Smooth muscle cell of the pulmonary artery (primary cell): ENCODE measurements around the gene MB. TPM values are rescaled to one million over a fixed set of nuclear protein-coding genes. Genes with fewer than 3 reads are reported as not detected.

ENCODE experiments used
- total RNA-seq: library from RNA; depleted of rRNA; stranded (reverse); fragments of >200 nt; gene quantifications from 2 replicates; pipeline ENCODE4 v1.2.3, GENCODE V29; 2014

Gene MB
- 0.39 TPM in 1 of 2 replicates, not detected in the other for total RNA-seq

DNA sequence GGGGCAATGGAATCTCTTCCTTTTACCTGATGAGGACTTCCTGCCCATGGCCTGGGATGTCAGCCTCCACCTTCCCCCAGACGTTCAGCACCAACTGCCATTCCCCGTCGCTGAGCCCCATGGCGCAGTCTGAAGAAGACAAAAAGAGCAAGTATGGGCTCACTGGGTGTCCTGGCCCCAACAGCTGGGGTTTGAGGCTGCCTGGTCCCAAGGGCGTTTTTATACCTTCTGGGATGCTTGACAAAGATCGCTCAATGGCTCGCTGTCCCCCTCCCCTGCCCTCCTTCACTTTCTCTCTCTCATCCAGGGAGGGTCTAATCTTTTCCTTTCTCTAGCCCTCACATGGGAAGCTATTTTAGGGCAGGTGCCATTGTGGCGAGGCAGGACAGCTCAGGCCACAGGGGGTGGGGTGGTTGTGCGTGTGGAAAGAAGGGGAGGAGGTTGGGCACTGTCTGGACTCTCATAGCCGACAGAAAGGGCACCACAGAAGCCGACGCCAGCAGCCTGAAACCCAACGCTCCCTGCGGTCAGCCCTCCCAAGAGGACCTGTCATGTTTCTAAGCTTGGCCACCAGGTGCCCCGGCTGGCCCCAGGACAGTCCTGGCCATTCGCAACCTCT lies at the start of gene MB:
TSS of gene MB (minus strand) at position 193 of the 619 bp plus-strand sequence. CDS start at position 121, 72 bp downstream.

DNA sequence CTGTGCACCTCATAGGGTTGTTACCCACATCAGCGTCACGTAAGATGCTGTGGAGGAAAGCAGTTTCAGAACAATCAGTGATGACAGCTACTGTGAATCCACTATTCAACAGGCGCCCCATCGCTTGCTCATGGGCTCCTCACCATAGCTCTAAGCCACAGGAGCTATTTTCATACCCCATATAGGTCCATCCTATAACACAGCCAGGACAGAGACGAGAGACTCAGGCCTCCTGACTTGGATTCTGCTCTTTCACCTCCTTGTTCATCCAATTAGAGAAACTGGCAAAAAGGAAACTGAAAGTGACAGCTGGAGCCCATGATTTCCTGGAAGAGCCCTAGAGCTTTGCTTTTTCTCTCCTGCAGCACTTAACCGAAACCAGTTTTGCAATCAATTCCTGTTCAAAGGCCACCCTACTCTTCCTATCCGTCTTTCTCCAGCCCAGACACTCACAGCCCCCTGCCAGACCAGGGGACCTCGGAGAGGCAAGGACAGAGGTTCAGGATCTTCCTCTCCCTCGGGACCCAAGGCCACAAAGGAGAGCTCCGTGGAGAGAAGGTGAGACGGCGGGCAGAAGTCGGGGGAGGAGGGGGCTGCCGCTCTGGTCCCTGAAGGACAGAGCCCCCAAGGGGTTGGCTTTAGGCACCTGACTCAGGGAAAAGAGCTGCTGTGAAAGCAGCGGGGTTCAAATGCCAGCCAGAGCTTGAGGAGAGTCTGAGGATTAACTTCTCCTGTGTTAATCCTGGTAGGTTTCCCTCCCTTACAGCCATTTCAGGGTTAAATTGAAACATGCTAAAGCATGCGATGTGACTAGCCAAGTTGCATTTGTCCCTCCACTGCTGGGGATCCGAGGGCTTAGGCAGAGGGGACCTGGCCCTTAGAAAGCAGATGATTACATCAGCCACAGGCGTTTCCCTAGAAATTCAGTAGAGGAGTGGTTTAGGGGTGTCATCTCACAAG lies 31.2 kb upstream of the MB start, which contains the start of gene APOL6:
TSS of gene APOL6 (plus strand) at position 381 of the 960 bp plus-strand sequence. CDS start 7,980 bp downstream, outside the sequence.

Other genes starting within 250 kb of the MB start
- gene HMOX1, start 236.2 kb downstream of the MB start, total RNA-seq, result 135 and 169 TPM in 2 replicates
- 27.6 and 30.2 TPM in 2 replicates for gene MCM5, start 217.2 kb downstream of the MB start, total RNA-seq
- 0.65 and 2.7 TPM in 2 replicates for gene RASD2, start 76.5 kb downstream of the MB start, total RNA-seq
- 9.4 and 34.6 TPM in 2 replicates for gene APOL6, start 31.1 kb upstream of the MB start, total RNA-seq
- 0.46 TPM in 1 of 2 replicates, not detected in the other for gene APOL5, start 100.5 kb upstream of the MB start, total RNA-seq